ENCODE measurements around the gene RNF39.
"Not testable (repeated sequence)": the region's sequence is repeated elsewhere in the genome, so short reads cannot be mapped to it uniquely, and the experiment has no call there.

RNF39 gene

DNA sequence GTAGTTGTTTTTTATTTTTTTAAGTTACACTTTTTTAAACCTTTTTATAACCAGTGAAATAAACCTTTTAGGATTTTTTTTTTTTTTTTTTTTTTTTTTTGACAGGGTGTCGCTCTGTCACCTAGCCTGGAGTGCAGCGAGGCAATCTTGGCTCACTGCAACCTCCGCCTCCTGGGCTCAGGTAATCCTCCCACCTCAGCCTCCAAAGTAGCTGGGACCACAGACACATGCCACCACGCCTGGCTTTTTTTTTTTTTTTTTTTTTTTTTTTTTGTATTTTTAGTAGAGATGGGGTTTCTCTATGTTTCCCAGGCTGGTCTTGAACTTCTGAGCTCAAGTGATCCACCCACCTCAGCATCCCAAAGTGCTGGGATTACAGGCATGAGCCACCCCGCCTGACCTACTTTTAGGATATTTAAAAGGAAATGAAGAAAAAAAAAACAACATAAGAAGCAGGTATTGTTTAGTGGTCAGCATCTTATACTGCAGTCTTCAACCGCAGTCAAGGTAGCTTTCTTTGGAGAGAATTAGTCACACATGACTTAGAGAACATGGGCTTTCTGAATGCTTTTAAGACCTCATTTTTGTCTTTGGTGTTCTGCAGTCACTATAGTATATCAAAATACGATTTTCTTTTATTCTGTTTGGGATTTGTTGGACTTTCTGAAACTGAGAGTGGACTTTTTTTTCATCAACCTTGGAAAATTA lies 12.9 kb downstream of the RNF39 start:
- DNase-seq (ENCODE audit: low read depth, low spot score), result no peak

DNA sequence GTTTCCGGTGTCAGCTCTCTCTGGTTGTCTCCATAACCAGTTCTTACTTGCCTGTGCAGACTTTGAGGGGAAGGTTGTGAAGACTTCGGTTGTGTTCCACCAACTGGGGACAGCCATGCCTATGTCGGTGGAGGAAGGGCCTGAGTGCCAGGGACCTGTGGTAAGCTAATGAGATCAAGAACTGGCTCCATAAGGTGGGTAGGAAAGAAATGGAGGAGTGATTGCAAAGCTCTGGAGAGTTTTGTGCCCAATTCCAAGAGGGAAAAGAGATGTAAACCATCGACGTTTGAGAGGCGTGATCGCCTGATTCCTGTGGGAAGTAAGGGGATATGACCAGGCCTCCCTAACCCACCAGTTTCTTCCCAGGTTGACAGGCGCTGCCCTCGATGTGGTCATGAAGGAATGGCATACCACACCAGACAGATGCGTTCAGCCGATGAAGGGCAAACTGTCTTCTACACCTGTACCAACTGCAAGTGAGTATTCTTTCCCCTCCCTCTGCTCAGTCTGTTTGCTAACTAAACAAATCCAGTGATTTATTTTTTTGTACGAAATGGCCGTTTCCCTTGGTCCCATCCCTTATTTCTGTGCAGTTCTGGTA lies 13.6 kb downstream of the RNF39 start:
- DNase-seq (ENCODE audit: low read depth, low spot score), result no peak

DNA sequence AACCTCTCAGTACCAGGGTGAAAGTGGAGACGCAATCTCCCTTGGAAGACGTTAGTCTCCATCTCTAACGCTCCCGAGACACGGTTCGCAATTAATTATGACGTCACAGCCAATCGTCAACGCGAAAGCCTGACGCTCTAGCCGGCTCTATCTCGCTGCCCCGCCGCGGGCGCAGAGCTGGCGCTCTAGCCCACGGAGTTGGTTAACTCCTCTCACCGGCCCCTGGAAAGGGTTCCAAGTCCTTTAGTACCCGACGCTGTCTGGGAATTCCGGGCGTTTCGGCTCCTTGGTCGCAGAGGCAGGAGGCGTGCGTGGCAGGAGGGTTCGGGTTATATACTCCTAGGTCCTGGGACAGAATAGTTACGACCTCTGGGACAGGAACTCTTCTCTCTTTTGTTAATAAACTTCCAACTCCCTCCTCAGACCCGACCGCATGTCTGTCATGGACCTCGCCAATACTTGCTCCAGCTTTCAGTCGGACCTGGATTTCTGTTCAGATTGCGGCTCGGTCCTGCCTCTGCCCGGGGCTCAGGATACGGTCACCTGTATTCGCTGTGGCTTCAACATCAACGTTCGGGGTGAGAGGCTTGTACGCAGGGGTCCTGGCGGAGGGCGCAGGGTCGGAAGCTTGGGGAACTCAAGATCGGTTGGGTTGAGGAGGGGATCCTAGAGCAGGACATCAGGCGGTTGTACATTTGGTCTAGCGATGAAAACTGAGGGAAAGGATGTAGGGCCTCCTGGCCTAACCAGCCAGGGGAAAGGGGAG lies 14.3 kb downstream of the RNF39 start, which contains the start of gene POLR1H:
TSS of gene POLR1H (plus strand) at position 174 of the 766 bp plus-strand sequence. CDS start at position 434, 260 bp downstream.
- peak; percentile 99 for DNase-seq (ENCODE audit: low read depth, low spot score)

DNA sequence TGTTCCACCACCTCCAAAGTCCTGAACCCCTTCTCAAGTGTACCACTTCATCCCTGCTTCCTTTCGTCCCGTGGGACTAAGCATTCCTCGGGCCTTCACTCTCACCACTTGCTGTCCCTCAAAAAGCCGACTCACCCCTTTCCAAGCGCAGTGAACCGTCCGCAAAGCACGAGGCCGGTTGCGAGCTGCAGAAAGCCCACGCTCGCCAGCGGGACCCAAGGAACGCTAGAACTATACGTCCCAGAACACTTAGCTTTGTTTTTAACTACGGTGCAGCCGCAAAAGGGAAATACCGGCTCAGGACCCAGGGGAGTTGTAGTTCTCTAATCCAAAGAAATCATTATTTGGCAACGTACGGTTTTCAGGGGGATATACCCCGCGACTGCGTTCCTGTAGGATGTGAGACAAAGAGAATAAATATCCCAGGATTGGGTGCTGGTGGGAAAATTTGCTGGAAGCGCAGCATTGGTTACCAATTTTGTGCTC lies 14.9 kb downstream of the RNF39 start:
- peak; percentile 59 for DNase-seq (ENCODE audit: low read depth, low spot score)

DNA sequence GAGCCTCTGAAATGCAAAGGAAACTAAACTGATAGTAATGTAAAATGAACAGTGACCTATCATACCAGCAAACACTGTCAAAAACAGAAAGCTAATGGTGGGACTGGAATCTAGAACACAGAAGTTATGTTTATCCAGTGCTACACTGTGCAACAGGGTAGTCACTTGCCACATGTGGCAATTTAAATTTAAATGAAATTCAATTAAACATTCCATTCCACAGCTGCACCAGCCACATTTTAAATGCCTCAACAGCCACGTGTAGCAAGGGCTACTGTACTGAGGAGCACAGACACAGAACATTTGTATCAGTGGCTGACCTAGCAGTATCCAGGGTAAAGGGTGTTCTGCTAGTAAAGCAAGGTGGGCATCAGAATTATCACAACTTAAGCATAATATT lies 20.1 kb downstream of the RNF39 start:
- no peak for DNase-seq (ENCODE audit: low read depth, low spot score)

DNA sequence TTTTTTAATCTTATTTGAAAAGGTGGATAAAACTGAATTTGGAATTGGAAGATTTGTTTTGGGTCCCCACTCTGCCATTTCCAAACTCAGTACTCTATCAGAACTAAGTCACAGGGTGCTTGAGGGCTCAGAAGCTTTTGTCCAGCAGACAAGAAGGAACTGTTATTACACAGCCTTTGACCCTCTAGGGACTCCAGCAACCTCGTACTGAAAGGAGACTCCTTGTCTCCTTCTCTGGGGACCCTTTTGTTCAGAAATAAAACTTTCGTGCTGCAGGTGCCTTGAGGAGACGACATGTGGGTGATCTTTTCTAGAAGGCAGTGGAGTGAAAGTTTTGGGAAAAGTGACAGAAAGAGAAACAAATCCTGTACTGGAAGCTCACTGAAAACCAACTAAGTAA lies 21.9 kb downstream of the RNF39 start:
- no peak for DNase-seq (ENCODE audit: low read depth, low spot score)

DNA sequence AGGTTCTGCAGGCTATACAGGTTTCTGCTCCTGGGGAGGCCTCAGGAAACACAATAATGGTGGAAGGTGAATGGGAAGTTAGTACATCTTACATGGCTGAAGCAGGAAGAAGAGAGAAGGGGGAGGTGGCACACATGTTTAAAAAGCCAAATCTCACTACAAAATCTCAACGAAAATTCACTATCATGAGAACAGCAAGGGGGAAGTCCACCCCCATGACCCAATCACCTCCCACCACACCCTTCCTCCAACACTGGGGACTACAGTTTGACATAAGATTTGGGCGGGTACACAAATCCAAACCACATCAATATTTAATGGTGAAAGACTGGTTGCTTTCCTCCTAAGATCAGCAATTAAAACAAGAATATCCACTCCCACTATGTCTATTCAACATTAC lies 28.3 kb downstream of the RNF39 start:
- DNase-seq (ENCODE audit: low read depth, low spot score), result no peak

DNA sequence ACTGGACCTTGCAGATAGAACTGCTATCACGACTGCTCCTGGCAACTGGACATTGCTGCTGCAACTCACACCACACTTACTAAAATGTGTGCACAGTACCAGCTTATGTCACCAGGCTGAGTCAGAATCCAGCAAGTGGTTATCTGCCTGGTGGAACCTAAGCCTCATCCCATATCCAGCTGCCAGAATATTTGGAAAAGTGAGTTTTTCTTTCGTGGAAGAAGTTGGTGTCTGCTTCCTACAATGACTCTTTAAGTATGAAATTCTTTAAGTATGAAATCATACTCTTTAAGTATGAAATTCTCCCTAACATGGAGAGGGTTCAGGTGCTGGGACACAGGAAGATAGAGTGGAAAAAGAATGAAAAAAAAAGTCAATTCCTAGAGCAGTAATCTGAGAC lies 30.9 kb downstream of the RNF39 start:
- DNase-seq (ENCODE audit: low read depth, low spot score), result peak; percentile 33

DNA sequence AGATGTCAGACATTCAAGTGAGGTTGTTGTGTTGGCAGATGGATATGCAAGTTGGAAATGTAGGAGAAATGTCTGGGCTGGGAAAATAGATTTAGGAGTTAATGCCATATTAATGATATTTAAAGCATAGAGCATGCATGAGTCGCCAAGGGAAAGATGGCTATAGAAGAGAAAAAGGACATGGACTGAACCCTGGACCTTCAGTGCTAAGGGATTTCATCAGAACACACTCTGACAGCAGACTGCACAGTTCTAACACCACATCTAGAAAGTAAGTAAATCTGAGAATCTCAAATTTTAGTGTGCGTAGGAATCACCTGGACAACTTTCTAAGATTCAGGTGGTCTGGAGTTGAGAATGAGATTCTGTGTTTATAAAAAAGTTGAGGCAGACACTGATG lies 31.8 kb downstream of the RNF39 start:
- no peak for DNase-seq (ENCODE audit: low read depth, low spot score)

DNA sequence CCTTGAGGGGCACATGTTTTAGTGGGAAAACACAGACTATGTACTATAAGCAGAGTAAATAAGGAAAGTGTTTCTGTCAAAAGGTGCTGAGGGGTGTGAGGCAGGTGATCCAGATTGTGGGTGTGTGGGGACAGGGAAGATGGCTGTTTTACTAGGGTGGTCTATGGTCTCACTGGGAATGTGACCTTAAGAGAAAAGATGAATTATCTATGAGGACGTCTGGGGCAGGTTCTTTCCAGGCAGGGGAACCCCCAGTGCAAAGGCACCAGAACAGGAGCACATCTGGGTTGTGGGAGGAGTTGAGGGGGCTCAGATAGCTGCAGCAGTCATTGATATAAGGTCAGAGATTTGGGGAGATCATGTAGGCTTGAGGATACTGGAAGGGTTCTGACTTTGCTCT lies 32.7 kb downstream of the RNF39 start:
- DNase-seq (ENCODE audit: low read depth, low spot score), result no peak

DNA sequence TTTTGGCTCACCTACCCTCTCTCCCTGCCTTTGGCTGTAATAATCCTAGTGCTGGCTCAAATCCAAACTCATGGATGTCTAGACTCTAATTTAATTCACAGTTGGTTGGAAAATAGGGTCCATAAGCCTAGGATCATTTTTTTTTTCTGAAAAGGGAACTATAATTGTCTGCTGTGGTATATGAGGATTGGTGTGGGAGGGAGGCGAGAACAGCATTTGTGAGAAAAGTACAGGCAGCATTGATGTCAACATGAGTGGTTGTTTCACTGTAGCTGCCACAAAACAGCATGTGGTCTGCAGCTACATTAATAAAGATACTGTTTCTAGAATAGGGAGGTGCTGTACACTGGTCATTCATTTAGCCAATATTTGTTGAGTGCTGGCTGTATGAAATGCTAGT lies 33.1 kb downstream of the RNF39 start:
- DNase-seq (ENCODE audit: low read depth, low spot score), result no peak

DNA sequence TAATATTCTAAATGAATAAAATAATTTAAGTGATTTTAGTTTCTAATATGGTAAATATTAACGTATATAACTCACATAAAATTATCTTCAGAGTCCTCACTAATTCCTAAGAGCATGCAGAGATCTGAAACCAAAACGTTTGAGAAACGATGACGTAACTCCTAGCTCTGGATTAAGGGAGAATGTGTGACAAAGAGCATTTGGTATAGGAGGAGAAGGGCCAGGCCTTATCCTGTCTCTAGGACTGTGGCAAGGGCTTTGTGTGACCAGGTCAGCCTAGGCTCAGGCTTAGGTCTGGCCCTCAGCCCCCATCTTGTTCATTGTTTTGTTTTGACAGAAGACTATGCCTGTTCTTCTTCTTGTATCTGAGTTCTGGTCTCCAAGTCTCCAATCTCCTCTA lies 33.7 kb downstream of the RNF39 start:
- DNase-seq (ENCODE audit: low read depth, low spot score), result no peak

DNA sequence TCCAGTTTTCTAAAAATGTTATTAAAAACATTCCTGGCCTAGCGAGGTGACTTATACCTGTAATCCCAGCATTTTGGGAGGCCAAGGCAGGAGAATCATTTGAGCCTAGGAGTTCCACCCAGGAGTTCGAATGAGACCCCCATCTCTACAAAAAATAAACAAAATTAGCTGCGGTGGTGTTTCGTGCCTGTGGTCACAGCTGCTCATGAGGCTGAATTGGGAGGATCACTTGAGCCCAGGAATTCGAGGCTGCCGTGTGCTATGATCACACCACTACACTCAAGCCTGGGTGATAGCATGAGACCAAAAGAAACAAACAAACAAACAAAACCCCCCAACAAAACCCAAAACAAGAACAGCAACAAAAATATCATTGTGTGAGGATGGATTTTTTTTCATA lies 34.3 kb downstream of the RNF39 start:
- DNase-seq (ENCODE audit: low read depth, low spot score), result no peak

DNA sequence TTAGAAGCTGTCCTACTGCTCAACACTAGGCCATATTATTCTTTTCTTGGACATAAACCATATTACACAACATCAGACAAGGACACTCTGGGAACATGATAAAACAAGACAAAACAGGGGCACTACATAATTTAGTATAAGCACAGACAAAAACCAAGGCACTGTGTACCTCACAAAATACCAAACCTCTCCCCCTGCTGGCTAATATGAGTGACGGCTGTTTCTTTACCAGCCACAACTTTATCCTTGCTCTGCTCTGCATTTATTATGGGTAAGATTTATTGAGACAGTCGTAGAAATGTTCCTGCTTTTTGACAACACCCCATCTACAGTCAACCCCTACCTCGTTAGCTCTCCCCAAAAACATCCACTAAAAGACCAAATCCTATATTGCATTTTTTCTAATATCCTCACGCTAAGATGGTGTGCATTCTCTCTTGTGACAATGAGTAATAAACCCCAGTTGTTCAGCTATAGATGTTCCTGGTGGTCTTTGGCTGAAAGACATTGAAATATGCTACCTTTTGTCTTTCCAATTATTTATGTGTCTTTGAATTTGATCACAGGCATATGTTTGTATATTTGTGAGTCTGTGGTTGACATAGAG lies 38.3 kb downstream of the RNF39 start:
- DNase-seq (ENCODE audit: low read depth, low spot score), result peak; percentile 24

DNA sequence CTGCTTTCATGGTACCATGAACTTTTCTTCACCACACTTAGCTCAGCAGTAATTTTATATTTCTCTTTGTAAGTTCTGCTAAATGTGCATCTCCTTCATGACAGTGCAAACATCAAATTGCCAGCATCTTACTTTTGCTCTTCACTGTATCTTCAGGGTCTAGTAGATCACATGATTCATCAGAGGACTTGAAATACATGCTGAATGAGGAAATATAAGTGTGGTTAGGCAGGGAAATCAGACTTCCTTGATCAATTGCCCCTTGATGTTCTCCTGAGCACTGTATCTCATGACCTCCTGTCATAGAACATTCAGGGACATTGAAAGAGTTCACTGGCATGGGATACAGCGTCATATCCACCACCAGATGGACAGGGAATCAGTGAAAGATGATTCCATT lies 39.8 kb downstream of the RNF39 start:
- no peak for DNase-seq (ENCODE audit: low read depth, low spot score)

DNA sequence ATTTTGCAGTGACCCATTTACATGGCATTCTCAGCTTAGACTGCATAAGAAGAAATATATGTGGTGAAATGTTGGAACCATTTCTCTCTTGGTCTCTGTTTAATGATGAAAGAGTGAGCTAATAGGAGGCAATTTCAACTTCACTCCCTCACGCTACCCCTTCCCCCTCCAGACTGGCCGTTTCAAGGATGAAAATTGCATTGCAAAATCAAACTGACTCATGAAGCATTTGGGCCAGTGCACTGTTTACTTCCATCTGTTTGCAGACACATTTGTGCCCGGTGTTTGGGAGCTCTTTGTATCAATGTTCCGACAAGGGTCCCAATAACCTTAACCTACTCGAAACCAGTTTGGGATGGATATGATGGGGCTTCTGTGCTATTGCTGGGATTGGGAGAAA lies 42.1 kb downstream of the RNF39 start:
- DNase-seq (ENCODE audit: low read depth, low spot score), result not testable (repeated sequence)

DNA sequence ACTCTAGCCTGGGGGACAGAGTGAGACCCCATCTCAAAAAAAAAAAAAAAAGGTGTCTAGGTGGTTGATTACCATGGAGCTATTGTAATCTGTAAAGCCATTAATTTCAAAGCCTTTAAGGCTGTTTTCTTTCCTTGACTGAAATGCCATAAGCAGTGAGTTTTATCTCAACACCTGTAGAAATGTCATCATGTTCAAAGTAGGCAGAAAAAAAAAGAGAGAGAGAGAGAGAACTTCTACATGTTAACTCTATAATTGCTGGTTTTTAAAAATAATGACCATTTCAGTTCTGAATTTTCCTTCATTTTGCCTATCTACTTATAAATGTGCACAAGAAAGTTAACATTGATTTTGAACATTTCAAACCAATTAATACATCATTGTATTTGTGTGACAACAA lies 44.2 kb downstream of the RNF39 start:
- DNase-seq (ENCODE audit: low read depth, low spot score), result no peak

DNA sequence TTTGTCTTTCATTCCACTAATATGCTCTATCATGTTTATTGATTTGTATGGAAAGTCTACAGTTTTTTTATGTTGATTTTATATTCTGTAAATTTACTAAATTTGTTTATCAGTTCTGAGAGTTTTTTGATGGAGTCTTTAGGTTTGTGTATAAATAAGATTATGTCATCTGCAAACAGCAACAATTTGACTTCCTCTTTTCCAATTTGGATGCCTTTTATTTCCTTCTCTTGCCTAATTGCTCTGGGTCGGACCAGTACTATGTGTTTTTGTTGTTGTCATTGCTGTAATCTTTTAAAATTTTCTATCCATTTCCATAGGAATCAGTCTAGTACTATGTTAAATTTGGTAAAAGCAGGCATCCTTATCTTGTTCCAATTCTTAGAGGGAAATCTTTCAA lies 46.0 kb downstream of the RNF39 start:
- DNase-seq (ENCODE audit: low read depth, low spot score), result no peak

DNA sequence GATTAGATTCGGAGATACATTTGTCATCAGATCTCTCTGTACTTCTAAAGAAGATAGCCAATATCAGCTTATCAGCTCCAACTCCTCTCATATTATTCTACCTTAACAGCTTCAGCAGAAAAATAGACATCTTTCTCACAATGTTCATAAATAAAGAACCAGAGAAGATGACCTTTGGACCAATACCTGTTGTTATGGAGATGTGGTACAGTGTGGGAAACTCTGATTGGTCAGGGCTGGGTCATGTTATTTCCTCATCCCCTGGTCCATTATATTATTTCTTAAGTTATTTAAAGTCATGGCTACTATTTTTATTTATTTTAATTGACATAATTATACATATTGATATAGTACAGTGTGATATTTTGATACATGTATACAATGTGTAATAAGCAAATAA lies 50.4 kb downstream of the RNF39 start:
- no peak for DNase-seq (ENCODE audit: low read depth, low spot score)

DNA sequence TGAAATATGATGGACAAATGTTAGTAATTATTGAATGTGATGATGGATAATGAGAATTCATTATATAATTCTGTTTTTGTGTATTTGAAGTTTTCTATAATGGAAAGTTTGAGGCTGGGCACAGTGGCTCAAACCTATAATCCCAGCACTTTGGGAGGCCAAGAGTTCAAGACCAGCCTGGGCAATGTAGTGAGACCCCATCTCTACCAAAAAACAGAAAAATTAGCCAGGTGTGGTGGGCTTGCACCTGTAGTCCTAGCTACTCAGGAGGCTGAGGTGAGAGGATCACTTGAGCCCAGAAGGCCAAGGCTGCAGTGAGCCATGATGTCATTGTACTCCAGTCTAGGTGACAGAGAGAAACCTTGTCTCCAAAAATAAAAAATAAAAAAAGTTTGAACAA lies 52.9 kb downstream of the RNF39 start:
- not testable (repeated sequence) for DNase-seq (ENCODE audit: low read depth, low spot score)

DNA sequence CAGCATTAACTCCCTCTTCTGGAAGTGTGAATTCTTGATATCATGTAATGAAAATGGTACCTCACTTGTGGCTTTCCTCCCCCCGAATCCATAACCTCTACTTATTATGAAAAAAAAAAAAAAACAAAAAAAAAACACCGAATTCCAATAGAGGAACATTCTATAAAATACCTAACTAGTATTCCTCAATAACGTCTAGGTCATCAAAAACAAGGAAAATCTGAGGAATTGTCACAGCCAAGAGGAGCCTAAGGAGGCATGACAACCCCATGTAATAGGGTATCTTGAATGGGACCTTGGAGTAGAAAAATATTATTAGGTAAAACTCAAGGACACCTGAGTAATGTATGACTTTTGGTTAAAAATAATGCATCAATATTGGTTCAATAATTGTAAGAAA lies 53.4 kb downstream of the RNF39 start:
- DNase-seq (ENCODE audit: low read depth, low spot score), result no peak

DNA sequence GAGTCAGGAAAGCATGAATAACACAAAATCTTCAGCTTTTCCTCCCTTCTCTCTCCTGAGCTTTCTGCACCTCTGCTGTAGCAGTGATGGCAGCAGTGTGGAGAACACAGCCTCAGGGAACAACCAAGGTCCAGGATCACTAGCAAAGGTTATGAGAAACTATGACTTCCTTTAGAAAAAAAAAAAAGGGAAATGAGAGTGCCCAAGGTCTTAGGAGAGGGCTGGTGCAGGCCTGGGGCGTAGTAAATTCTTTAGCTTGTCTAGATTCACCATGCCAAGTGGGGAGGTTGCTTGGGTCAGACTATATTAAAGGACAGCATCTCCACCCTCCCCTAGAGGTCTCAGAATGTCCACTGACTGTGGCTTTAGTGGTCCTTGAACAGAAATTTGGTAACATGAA lies 54.9 kb downstream of the RNF39 start:
- DNase-seq (ENCODE audit: low read depth, low spot score), result no peak
